Heart left ventricle (tissue), 13 donors: ENCODE results near the gene TMEM185B.

Experiments
- CTCF ChIP-seq, 12 donors: fragments of 200-600 bp; sonication (generic) in 4 of 12; IDR thresholded peaks; one replicate each; pipeline versions ENCODE4 v1.5.0 to v1.8.0; 2018 to 2022; ENCODE audit warnings: antibody characterized with exemption in 12 of 12, mild to moderate bottlenecking in 5 of 12
- POLR2A ChIP-seq, 2 donors: fragments of 450-650 bp; IDR thresholded peaks; one replicate each; pipeline ENCODE4 v1.6.1; 2017; ENCODE audit warnings: antibody characterized with exemption in 2 of 2, mild to moderate bottlenecking in 2 of 2, moderate library complexity in 2 of 2
- donor health status: ischemic (EF 13 %, LVEDD 7.1; RV severe dilation, severe dysfunction).
- donor health status: DM: no; HTN: yes; CAD: no.
- donor health status: DM: no; HTN: no; CAD: no.
- donor health status: ischemic (EF 25% LVEDD 6.9; RV normal size, moderate dysfunction).
- donor health status: ischemic (EF 25% LVEDD 5.7; RV mildly dilated, moderate dysfunction).
- donor health status: ischemic (EF 35%, LVEDD 5.7; RV mildly dilated, moderate dysfunction).
- donor health status: nonischemic (EF 11% LVEDD 7.7; RV severe dilation, severe dysfunction).
- donor health status: DM: yes; HTN: yes; CAD: no.
- donor health status: PGD.
- donor health status: ischemic (EF 29% LVEDD 5.4; RV normal size, mild dysfunction).
- donor health status: nonischemic (EF 23%, LVEDD 6.1; RV moderate dilation, normal function).

- no peak for TF ChIP-seq CTCF (IDR thresholded peaks at IDR 0.05)
- TF ChIP-seq POLR2A (IDR thresholded peaks at IDR 0.05), result no peak
Observed at GRCh38 chr2:120254178-120254577, 31.0 kb upstream of the TMEM185B start.
